ENCODE results near the gene EPB41L5. TPM values are rescaled to one million over a fixed set of nuclear protein-coding genes. Genes with fewer than 3 reads are reported as not detected.
"Not testable (repeated sequence)": the region's sequence is repeated elsewhere in the genome, so short reads cannot be mapped to it uniquely, and the experiment has no call there.

EPB41L5 gene
- total and polyA plus RNA-seq, 5 experiments from 2014 or later: 3.4 to 12.3 (median 4.4) TPM

GRCh38 chr2:120158658-120159057 is 145.8 kb downstream of the EPB41L5 start:
- ATAC-seq, DNase-seq, POLR2A ChIA-PET, H3K27me3 Mint-ChIP-seq, H3K4me3 Mint-ChIP-seq, H3K27ac Mint-ChIP-seq, H3K4me1 Mint-ChIP-seq: not testable (repeated sequence)
- peaks cover 2 to 34% (median 18%) of the 10 kb centered on the region in 3 donors for H3K36me3 Mint-ChIP-seq
- peaks cover 0 to 15% (median 7%) of the 10 kb centered on the region in 9 donors for H3K9me3 Mint-ChIP-seq

- no peaks in the 10 kb centered on the region for H3K27me3 Mint-ChIP-seq
- peaks cover 0 to 27% (median 9%) of the 10 kb centered on the region in 3 donors for H3K36me3 Mint-ChIP-seq
Observed at GRCh38 chr2:120161190-120161589, 148.3 kb downstream of the EPB41L5 start.

GRCh38 chr2:120162716-120163115 is 149.8 kb downstream of the EPB41L5 start:
- POLR2A ChIA-PET: no interaction called here

More at GRCh38 chr2:120161190-120161589, 148.3 kb downstream of the EPB41L5 start:
- ATAC-seq (no peak), DNase-seq (no peak)
- Mint-ChIP-seq H3K4me3 (no peak overlapping the region), H3K27ac (no peak overlapping the region), H3K9me3 (peaks cover 0 to 7% (median 0%) of the 10 kb centered on the region in 9 donors), H3K4me1 (peaks cover 0 to 2% (median 0%) of the 10 kb centered on the region in 4 donors)
- POLR2A ChIA-PET: no interaction called here

GRCh38 chr2:120167272-120167671 is 154.4 kb downstream of the EPB41L5 start:
- H3K9me3 Mint-ChIP-seq: peaks cover 0 to 8% (median 0%) of the 10 kb centered on the region in 9 donors
- no peak for ATAC-seq
- no peaks in the 10 kb centered on the region for H3K27me3 Mint-ChIP-seq
- no peak overlapping the region for H3K27ac Mint-ChIP-seq
- no peaks in the 10 kb centered on the region for H3K4me1 Mint-ChIP-seq
- DNase-seq: no peak
- peaks cover 13 to 28% (median 13%) of the 10 kb centered on the region in 3 donors for H3K36me3 Mint-ChIP-seq
- H3K4me3 Mint-ChIP-seq: no peak overlapping the region
- POLR2A ChIA-PET: no interaction called here

More at GRCh38 chr2:120162716-120163115, 149.8 kb downstream of the EPB41L5 start:
- H3K4me1 Mint-ChIP-seq: no peaks in the 10 kb centered on the region
- H3K4me3 Mint-ChIP-seq: no peak overlapping the region
- H3K27ac Mint-ChIP-seq: no peak overlapping the region
- peaks cover 0 to 18% (median 3%) of the 10 kb centered on the region in 3 donors for H3K36me3 Mint-ChIP-seq
- no peaks in the 10 kb centered on the region for H3K27me3 Mint-ChIP-seq
- DNase-seq: no peak
- no peak for ATAC-seq
- H3K9me3 Mint-ChIP-seq: peaks cover 0 to 3% (median 0%) of the 10 kb centered on the region in 9 donors

GRCh38 chr2:120169020-120169419 is 156.1 kb downstream of the EPB41L5 start:
- H3K27ac Mint-ChIP-seq: no peak overlapping the region
- H3K9me3 Mint-ChIP-seq: peaks cover 0 to 8% (median 0%) of the 10 kb centered on the region in 9 donors
- no peaks in the 10 kb centered on the region for H3K4me1 Mint-ChIP-seq
- POLR2A ChIA-PET: interaction anchor here (0.5 kb wide), 1 partner anchor 452 kb away, joined by 3 read pairs; no protein-coding TSS in a partner anchor
- H3K36me3 Mint-ChIP-seq: peaks cover 13 to 28% (median 13%) of the 10 kb centered on the region in 3 donors
- H3K4me3 Mint-ChIP-seq: no peak overlapping the region
- no peak for DNase-seq
- no peak for ATAC-seq
- no peaks in the 10 kb centered on the region for H3K27me3 Mint-ChIP-seq

- ATAC-seq (no peak), DNase-seq (peak in 5 of 10 donors; percentile 25 to 63 (median 55))
- Mint-ChIP-seq H3K27ac (peak overlapping the region; percentile 49 to 98 (median 88)), H3K36me3 (peaks cover 0 to 2% (median 0%) of the 10 kb centered on the region in 3 donors), H3K4me1 (peaks cover 13 to 53% (median 47%) of the 10 kb centered on the region in 4 donors), H3K27me3 (no peaks in the 10 kb centered on the region), H3K4me3 (peak overlapping the region in 1 of 10 donors; percentile 5), H3K9me3 (no peaks in the 10 kb centered on the region)
- POLR2A ChIA-PET: interaction anchor here (0.5 to 2.9 kb wide), 11 partner anchors 48 to 1474 kb away, joined by 3 to 30 read pairs (median 4); partner anchors contain the start of genes CLASP1, EPB41L5, PTPN4 and TMEM177
Observed at GRCh38 chr2:120174963-120175581, 162.2 kb downstream of the EPB41L5 start.

- Mint-ChIP-seq H3K27ac (peak overlapping the region; percentile 95 to 99 (median 96)), H3K9me3 (no peaks in the 10 kb centered on the region), H3K4me1 (peaks cover 16 to 63% (median 55%) of the 10 kb centered on the region in 4 donors), H3K4me3 (peak overlapping the region in 9 of 10 donors; percentile 84 to 99 (median 95)), H3K27me3 (no peaks in the 10 kb centered on the region), H3K36me3 (no peaks in the 10 kb centered on the region)
- DNase-seq: no peak
- POLR2A ChIA-PET: interaction anchor here (0.7 to 2.9 kb wide), 20 partner anchors 19 to 503 kb away, joined by 3 to 30 read pairs (median 4); partner anchors contain the start of genes EPB41L5, PTPN4, RALB and TMEM177
- ATAC-seq: peak in 1 of 2 donors; percentile 4
Observed at GRCh38 chr2:120176526-120176925, 163.6 kb downstream of the EPB41L5 start.

GRCh38 chr2:120177001-120177621 is 164.2 kb downstream of the EPB41L5 start:
- no peaks in the 10 kb centered on the region for H3K36me3 Mint-ChIP-seq
- H3K27ac Mint-ChIP-seq: peak overlapping the region; percentile 95 to 99 (median 96)
- peaks cover 22 to 69% (median 61%) of the 10 kb centered on the region in 4 donors for H3K4me1 Mint-ChIP-seq
- peak; percentile 93 to 94 for ATAC-seq
- POLR2A ChIA-PET: interaction anchor here (0.6 to 2.9 kb wide), 23 partner anchors 19 to 536 kb away, joined by 3 to 30 read pairs (median 4); partner anchors contain the start of genes EPB41L5, PTPN4, RALB and TMEM177
- no peaks in the 10 kb centered on the region for H3K27me3 Mint-ChIP-seq
- no peaks in the 10 kb centered on the region for H3K9me3 Mint-ChIP-seq
- DNase-seq: peak; percentile 57 to 92 (median 82)
- H3K4me3 Mint-ChIP-seq: peak overlapping the region; percentile 84 to 99 (median 94)

GRCh38 chr2:120177973-120178372 is 165.1 kb downstream of the EPB41L5 start:
- Mint-ChIP-seq H3K4me1 (peaks cover 26 to 75% (median 68%) of the 10 kb centered on the region in 4 donors), H3K27me3 (no peaks in the 10 kb centered on the region), H3K36me3 (peaks cover 0 to 1% (median 0%) of the 10 kb centered on the region in 3 donors), H3K4me3 (peak overlapping the region; percentile 78 to 99 (median 94)), H3K27ac (peak overlapping the region; percentile 11 to 99 (median 96)), H3K9me3 (no peaks in the 10 kb centered on the region)
- DNase-seq (peak in 1 of 10 donors; percentile 9), ATAC-seq (no peak)
- POLR2A ChIA-PET: interaction anchor here (0.5 to 2.9 kb wide), 10 partner anchors 36 to 537 kb away, joined by 3 to 30 read pairs (median 4); partner anchors contain the start of genes RALB, TMEM177 and TMEM185B

- H3K36me3 Mint-ChIP-seq: peaks cover 0 to 5% (median 0%) of the 10 kb centered on the region in 3 donors
- no peak for ATAC-seq
- no peaks in the 10 kb centered on the region for H3K27me3 Mint-ChIP-seq
- H3K27ac Mint-ChIP-seq: peak overlapping the region in 8 of 10 donors; percentile 59 to 96 (median 74)
- no peak for DNase-seq
- no peaks in the 10 kb centered on the region for H3K9me3 Mint-ChIP-seq
- POLR2A ChIA-PET: no interaction called here
- peak overlapping the region in 5 of 10 donors; percentile 4 to 34 (median 23) for H3K4me3 Mint-ChIP-seq
- peaks cover 35 to 83% (median 77%) of the 10 kb centered on the region in 4 donors for H3K4me1 Mint-ChIP-seq
Observed at GRCh38 chr2:120179396-120179795, 166.5 kb downstream of the EPB41L5 start.

GRCh38 chr2:120180066-120180465 is 167.2 kb downstream of the EPB41L5 start:
- ATAC-seq: no peak
- no peaks in the 10 kb centered on the region for H3K27me3 Mint-ChIP-seq
- H3K36me3 Mint-ChIP-seq: peaks cover 0 to 5% (median 1%) of the 10 kb centered on the region in 3 donors

GRCh38 chr2:120182019-120182560 is 169.2 kb downstream of the EPB41L5 start:
- DNase-seq (peak in 2 of 10 donors; percentile 13 to 19), ATAC-seq (no peak)
- Mint-ChIP-seq H3K4me3 (peak overlapping the region; percentile 58 to 85 (median 76)), H3K9me3 (no peaks in the 10 kb centered on the region), H3K36me3 (peaks cover 0 to 9% (median 7%) of the 10 kb centered on the region in 3 donors), H3K27me3 (no peaks in the 10 kb centered on the region), H3K4me1 (peaks cover 32 to 60% (median 56%) of the 10 kb centered on the region in 4 donors), H3K27ac (peak overlapping the region; percentile 56 to 93 (median 88))
- POLR2A ChIA-PET: interaction anchor here (0.8 kb wide), 1 partner anchor 131 kb away, joined by 3 read pairs; no protein-coding TSS in a partner anchor

More at GRCh38 chr2:120180066-120180465, 167.2 kb downstream of the EPB41L5 start:
- peak overlapping the region in 2 of 10 donors; percentile 15 to 30 for H3K4me3 Mint-ChIP-seq
- H3K4me1 Mint-ChIP-seq: peaks cover 35 to 78% (median 74%) of the 10 kb centered on the region in 4 donors
- POLR2A ChIA-PET: no interaction called here
- peak overlapping the region in 8 of 10 donors; percentile 0 to 96 (median 57) for H3K27ac Mint-ChIP-seq
- DNase-seq: no peak
- H3K9me3 Mint-ChIP-seq: no peaks in the 10 kb centered on the region

All from naive thymus-derived CD8-positive, alpha-beta T cell (primary cell).